GM21619 (cell line): ENCODE measurements around the gene SORL1.

ENCODE experiments used
- ATAC-seq: cut with Tn5 transposase; IDR thresholded peaks from one replicate; pipeline ENCODE4 v1.9.1; 2021; ENCODE audit not compliant: unreplicated experiment

The SORL1 gene

DNA sequence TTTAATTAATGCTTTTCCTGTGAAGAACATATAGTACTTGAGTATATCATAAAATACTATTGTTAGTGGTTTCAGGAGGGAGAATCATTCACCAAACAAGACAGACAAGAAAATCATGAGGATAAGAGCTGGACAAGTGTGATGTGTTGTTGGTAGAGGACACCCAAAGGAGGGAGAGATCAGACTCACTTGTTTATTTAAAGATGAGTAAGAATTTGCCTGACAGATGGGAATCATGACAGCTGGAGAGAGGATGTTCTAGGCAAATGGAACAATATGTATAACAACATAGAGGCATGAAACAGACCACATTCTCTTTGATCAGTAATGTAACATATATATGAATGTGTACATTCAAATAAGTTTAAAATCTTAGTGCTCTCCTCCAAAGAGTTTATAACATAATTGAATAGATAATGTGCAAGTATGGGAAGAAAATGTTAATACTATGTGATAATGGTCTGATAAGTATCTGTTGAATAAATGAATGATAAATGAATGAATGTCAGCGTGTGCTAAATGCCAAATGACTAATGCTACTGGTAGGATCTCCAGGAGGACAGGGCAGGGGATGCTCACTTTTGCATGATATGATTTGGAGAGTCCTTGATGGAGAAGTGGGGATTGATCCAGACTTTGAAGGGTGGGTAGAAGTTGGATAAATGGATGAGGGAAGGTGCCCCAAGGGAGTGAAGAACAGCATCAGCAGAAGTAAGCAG is 229.6 kb downstream of the SORL1 start:
- ATAC-seq = no peak
